Stimulated activated CD4-positive, alpha-beta T cell treated with anti-CD3 and anti-CD28 coated beads, Interleukin-12 subunit alpha, Interleukin-12 subunit beta, amount 100 ng/mL, for 24 hours (primary cell): ENCODE measurements around the gene KIAA1191.
A peak's percentile ranks its signal among the peaks of the same experiment; 100 is the strongest.

ENCODE experiments used
- DNase-seq, 2 experiments: peaks; one replicate each; pipeline ENCODE4 v3.0.0-alpha.2; 2020; ENCODE audit warnings: low read depth in 2 of 2

The KIAA1191 gene

DNA sequence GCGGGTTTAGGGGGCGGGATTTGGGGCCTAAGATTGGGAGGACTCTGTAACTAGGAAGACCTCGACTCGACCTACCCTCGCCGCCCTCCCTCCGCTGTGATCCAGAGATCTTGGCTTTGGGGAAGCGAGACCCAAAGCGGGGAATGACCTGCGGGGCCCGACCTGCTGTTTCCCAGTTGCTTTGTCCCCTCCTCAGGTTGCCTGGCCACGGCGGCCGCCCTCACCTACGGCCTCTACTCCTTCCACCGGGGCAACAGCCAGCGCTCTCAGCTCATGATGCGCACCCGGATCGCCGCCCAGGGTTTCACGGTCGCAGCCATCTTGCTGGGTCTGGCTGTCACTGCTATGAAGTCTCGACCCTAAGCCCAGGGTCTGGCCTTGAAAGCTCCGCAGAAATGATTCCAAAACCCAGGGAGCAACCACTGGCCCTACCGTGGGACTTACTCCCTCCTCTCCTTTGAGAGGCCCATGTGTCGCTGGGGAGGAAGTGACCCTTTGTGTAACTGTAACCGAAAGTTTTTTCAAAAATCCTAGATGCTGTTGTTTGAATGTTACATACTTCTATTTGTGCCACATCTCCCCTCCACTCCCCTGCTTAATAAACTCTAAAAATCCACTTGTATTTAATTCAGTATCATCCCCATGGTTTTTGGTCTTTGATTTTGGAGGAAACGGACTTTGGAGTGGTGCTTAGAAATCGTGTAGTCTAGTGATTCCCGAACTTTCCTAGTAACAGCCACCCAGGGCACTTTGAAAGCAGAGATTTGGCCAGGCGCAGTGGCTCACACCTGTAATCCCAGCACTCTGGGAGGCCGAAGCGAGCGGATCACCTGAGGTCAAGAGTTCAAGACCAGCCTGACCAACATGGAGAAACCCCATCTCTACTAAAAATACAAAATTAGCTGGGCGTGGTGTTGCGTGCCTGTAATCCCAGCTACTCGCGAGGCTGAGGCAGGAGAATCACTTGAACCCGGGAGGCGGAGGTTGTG, 27.9 kb upstream of the KIAA1191 start:
- no peak for DNase-seq

DNA sequence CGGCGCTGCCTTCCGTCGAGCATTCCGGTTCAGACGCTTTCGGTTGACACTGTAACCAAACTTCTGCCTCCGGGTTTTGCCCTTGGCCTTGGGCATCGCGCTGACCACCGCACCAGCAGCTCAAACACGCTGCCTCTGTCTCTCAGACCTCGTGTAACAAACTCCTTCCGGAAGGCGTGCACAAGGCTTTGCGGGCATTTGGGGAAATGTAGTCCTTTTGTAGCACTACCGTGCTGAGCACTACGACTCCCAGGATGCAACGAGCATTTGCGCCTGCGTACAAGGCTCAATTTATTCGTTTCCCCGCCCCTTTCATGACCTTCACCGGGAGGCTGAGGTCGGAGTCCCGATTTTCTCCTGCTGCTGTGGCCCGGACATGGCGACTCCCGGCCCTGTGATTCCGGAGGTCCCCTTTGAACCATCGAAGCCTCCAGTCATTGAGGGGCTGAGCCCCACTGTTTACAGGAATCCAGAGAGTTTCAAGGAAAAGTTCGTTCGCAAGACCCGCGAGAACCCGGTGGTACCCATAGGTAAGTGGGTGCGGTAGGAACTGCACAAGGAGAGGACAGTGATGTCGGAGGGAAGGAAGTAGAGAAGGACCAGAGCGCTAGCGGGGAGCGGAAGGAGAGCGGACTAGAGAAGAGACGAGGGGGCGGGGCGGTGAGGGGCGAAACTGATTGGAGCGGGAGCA, 27.0 kb upstream of the KIAA1191 start, which contains the start of the genes HIGD2A and NOP16:
Gene HIGD2A (plus strand): TSS at position 308 of the 691 bp plus-strand sequence. CDS start 69 bp downstream, at position 377.
Gene NOP16 (minus strand): TSS at position 155 of the 691 bp plus-strand sequence. CDS start 59 bp downstream, at position 96.
- peak; percentile 97 to 100 for DNase-seq

DNA sequence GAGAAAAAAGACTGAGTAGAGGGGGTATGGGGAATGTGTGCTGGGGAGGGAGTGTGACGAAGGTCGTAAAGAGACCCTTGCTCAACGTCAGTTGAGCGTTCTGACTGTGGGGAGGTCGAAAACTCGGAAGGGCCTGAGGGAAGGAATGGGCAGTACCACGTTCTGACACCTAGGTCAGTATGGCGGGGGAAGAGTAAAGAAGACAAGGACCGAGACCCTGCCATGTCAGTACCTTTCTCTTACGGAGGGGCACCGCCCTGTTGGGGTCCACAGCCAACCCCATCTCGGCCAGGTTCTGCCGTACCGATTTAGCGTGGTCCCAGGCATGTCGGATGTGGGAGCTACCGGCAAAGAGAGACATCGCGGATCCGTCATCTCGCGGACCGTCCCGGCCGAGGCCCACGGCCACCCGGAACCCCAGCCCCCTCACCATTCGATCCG, 26.5 kb upstream of the KIAA1191 start:
- no peak for DNase-seq

DNA sequence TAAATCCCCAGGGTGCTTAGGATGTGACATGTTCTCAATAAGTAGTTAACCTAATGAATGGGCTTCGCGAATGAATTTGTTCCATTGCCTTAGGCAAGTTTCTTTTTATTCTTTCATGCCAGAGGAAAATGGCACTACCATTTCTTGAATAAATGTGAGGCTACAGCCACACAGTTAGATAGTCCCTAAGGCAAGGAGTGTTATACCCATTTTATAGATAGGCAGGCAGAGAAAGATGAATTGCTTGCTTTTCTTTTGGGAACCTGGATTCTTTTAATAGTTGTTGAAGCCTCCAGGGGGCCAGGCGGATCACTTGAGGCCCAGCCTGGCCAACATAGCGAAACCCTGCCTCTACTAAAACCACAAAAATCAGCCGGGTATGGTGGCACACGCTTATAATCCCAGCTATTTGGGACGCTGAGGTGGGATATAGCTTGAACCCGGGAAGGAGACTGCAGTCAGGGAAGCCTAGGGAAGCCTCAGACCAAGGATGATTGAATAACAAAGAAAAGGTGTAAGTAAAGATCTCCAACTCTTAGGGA, 25.9 kb upstream of the KIAA1191 start:
- no peak for DNase-seq

DNA sequence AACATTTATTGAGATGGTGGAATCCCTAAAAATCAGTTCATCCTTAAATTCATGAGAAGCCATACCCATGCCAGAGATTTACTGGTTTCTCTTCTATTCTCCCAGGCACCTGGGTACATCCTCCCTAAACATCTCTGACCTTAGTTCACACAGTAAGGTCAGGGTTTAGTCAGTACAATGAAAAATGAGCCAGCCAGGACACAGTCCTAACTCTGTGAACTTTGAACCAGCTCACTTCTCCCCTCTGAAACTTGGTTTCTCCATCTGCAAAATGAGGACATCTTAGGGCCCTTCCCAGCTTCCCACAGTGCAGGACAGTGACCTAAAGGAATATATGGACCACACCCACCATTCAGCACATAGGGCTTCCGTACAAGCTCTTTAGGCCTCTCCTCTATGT, 24.9 kb upstream of the KIAA1191 start:
- DNase-seq = no peak

DNA sequence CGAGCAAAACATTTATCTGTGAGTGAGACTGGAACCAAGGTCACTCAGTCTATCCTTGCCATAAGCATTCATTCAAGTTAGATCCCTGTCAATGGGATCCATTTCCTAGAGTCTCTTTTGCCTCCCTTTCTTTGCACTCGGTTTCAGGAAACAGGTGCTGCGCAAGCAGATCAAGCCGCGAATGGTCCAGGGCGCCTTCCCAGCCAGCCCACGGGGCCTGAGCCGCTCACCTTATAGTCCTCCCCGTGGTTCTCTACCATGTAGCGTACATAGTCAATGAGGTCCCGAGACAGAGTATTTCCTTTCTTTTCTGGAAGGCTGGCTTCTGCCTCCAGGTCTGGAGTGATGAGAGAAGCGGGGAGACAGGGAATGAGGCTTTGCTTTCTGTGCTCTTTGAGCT, 23.4 kb upstream of the KIAA1191 start:
- DNase-seq = no peak

DNA sequence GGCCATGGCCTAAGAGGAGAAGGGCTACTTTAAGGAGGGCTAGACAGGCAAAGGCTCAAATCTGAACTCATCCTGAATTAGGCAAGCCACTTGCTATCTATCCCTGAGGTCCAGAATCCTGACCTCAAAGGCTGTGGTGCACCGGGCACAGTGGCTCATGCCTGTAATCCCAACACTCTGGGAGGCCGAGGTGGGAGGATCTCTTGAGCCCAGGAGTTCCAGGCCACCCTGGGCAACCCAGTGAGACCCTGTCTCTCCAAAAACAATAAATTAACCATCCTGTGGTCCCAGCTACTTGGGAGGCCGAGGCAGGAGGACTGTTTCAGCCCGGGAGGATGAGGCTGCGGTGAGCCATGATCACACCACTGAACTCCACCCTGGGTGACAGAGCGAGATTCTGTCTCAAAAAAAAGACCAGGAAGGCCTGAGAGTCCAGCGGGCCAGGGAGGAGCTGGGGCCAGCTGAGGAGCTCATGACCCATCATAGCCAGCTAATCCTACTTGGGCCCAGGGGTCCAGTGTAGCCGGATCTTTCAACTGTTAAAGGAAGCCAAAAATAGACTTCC, 22.9 kb upstream of the KIAA1191 start:
- DNase-seq = no peak

DNA sequence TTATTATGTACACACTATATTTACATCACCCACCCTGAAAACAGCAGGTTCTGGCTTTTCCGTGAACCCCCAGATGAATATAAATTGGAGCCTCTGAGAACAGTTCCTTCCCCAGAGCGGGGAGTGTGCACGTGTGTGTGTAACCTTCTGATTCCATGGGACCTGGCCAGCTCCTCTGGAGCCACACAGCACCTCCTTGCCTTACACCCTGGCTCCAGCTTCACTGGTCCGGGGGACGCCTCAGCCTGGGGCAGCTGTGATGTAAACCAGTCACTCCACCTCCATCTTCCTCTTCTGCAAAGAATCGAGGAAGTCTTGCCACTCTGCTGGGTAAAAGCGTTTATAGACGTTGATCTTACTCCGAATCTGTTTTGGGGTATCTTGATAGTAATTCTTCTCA, 22.4 kb upstream of the KIAA1191 start:
- DNase-seq = no peak

DNA sequence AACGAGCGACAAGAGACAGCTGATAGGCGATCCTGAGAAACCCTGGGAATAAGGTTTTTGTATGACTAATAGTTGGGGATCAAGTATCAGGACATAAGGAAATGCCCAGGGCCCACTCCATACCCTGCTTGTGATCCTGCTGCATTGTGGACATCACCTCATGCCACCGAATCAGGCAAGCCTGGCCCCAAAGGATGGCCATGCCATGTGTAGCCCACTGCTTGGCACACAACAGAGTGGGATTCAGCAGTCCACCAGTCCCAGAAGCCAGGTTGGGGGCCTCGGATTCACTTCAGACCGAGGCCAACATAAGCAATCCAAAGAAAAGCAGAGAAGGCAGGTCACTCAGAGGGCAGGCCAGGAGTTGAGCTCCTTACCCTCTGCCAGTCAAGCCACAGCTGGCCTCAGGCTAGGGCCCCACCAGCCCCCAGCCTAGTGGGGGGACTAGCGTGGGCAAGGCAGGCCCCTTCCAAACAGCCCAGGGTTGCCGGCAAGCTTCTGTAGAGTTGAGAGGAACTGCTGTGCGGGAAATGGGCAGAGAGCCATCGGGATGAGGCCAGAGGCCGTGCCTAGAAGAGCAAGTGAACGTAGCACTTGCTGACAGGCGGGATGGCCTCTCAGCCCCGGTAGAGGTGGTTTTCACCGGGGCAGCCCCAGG, 21.8 kb upstream of the KIAA1191 start:
- DNase-seq = no peak

DNA sequence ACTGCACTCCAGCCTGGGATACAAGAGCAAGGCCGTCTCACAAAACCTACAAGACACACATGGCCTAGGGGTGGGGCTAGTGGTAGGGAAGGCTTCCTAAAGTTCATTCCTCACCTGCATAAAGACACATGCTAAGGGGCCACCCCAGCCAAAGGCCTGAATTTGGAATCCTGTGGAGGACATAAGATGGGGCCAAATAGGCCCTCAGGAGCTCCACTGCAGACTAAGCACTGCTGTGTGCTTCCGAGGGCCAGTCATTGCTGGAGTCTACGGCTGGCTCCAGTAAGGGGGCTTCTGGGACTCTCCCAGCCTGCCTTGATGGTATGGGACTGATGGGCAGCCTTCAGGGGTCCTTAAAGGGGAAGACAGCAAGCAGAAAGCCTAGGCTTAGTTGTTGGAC, 21.2 kb upstream of the KIAA1191 start:
- DNase-seq = no peak

DNA sequence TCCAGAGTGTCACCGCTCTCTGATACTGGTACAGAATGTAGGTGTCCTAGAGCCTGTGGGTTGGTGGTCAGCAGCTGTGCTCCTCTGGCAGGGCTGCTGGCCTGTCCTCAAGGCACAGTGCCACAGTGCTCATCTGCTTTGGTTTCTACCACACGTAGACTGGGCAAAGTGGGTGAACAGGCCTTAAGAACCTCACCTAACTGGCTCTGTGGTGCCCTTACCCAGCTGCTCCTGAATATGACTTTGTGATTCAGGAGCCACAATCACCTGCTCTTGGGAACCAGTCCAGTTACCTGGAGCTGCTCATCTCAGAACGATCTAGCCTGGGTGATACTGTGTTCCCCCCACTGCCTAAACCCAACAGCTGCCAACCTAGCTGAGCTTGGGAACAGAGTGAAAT, 20.4 kb upstream of the KIAA1191 start:
- DNase-seq = no peak

DNA sequence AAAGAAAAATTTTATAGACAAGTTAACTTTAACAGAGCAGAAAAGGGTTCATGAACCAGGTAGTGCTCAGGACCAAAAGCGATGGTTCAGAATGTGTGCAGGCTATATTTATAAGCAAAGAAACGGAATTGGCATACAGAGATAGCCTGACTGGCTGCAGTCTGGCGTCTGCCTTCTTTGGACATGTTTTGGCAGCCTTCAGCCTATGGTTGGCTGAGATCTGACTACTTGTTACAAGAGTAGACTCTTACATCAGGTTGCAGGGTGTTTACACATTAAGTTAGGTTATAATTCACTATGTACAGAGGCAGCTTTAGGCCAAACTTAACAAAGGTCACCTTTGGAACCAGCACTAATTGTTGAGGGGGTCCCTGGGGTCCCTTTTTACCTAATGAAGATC, 19.9 kb upstream of the KIAA1191 start:
- no peak for DNase-seq

DNA sequence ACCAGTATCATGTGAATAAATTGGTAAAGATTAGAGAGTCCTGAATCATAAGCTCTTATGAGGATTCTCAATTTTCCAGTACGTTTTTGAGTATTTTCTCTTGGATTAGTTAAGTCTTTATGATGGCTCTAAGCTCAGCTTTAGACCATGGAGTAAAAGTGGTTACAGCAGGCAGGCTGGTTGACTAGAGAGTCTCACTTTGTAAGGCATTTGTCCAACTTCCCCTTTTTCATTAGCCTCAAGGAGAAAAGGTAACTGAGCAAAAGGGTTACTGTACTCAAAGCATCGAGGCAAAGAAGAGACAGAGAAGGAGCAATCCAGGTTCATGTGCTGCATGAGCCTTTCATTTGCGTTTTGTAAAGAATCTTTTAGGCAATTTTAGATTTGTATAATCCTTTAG, 18.3 kb upstream of the KIAA1191 start:
- no peak for DNase-seq

DNA sequence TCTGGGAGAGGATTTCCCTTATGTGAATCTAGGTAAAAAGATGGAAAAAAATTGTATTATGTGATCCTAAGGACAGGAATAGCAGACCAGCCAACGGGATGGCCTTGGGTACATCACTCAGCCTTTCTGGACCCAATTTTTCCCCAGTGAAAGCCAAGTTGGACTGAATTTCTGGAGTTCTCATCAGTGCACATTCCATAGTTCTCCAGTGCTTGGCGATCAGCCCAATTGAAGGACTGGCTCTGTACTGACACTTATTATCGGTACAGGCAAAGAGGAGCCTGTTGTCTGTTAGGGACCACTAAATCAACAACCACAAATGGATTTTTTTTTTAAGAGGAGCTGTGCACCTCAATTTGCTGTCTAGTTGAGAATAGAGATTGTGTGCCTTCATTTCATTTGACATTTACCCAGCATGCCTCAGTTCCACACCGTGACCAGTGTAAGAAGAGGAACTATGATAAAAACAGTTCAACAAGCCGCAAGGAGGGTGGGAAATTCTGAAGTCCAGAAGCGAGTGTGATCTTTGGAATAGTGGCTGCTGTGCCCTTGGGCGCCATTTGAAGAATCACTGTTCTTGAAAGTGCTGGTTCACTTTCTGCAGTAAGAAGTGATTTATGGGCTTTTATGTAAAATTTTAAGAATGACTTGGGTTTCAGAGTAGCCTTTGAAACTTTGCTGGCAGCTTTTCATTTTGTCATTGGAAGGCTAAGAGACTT, 11.7 kb upstream of the KIAA1191 start:
- no peak for DNase-seq

DNA sequence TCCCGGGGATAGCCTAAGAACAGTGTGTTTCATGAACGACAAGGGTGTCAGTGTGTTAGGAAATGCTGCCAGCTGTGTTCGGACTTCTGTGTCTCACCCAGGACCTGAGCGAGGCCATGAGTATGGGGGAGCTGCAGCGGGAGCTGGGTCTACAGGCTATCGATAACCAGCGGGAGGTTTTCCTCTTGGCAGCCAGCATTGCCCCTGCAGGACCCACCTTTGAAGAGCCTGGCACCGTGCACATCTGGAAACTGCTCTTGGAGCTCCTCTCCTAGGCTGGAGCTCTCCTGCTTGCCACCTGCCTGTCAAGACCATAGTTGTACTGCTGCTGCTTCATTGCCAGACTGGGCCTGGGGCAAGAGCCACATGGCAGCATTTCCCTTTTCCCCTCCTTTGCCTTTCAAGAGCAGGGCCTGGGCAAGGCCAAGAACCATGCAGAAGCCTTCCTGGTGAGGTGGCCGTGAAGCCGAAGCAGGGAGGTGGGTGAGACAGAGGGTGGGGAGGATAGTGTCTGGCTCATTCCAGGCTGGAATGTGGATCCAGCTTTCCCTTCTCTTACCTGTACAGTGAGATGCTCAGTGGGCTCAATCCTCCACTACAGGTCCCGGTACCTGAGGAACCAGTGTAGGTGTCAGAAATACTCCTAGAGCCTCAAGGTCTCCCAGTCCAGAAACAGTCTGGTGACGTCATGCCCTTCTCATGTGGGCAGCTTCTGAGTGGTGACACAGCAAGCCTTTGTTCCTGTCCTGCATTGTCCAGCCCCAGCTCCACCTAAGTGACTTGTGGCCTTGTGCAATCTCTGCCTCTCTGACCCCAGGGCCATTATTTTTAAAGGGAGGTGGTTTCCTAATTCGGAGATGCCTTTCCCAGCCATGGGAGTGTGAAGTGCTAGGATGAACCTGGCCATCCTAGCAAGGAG, 10.3 kb upstream of the KIAA1191 start:
- DNase-seq = no peak

DNA sequence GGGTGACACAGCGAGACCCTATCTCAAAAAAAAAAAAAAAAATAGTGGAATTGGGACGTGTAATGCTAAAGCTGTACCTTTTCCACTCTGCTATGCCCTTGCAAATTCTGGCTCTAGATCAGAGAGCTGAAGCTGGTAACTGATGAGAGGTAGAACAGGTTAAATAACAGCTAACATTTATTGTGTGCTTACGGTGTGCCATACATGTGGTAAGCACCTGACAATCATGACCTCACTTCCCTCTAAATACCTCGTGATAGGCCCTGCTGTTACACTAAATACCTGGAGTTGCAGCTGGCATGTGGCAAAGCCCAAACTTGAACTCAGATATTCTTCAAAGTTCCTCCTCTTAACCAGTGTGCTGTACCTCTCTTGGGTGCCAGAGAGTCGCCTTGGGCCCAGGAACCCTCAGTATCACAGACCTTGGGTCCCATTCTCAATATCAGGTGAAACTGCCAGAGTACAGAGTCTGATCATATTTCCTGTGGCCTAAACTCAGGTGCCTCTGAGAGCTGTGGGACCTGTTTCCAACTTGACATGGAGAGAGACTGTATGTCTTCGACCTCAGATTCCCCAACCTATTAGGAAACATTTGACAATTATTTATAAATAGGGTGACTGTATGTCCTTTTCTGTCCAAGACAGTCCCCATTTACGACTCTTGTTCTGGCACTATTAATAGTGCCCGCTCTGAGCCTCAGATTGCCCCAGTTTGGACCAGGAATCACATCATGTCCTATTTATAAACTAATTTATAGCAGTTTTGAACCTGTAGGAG, 8.6 kb upstream of the KIAA1191 start:
- DNase-seq = no peak

DNA sequence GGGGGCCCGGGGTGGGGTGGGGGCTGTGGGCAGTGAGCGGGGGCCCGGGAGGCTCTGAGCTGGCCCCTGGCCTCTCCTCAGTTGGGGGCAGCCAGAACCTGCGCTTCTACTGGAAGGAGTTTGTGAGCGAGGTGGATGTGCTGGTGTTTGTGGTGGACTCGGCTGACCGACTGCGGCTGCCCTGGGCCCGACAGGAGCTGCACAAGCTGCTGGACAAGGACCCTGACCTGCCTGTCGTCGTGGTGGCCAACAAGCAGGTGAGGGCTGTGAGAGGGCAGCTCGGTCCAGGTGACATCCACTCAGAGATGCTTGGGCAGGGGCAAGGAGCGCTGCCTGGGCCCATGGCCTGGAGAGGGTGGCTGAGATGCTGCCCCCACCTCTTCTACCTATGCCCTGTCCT, 7.2 kb upstream of the KIAA1191 start:
- DNase-seq = no peak

DNA sequence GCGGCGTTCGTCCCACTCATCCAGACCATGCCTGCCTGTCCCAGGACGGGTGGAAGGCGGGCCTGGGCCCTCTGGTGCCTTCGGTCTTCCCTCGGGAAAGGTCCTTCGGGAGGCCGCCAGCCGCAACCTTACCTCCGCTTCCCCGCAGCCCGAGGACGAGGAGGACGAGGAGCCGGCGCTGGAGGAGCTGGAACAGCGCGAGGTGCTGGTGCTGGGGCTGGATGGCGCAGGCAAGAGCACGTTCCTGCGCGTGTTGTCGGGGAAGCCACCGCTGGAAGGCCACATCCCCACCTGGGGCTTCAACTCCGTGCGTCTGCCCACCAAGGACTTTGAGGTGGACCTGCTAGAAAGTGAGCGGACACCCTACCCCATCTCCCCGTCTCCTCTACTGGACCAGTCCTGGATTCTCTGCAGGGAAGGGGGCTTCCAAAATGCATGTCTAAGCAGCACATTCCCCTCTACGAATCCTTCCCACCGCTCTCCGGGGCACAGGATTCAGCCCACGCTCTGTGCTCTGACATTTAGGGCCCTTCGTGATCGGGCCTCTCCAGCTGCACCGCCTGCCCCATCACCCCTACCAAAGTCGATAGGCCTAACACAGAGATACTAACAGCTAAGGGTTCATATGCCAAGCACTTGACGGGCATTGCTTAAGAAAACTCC, 4.8 kb upstream of the KIAA1191 start:
- DNase-seq = no peak
